SIG-M5 (cell line): ENCODE results near the gene TSEN54.

Source experiments
- DNase-seq: peaks from one replicate; lab custom pipeline; 2025; lab: John Stamatoyannopoulos, UW

TSEN54 gene

DNA sequence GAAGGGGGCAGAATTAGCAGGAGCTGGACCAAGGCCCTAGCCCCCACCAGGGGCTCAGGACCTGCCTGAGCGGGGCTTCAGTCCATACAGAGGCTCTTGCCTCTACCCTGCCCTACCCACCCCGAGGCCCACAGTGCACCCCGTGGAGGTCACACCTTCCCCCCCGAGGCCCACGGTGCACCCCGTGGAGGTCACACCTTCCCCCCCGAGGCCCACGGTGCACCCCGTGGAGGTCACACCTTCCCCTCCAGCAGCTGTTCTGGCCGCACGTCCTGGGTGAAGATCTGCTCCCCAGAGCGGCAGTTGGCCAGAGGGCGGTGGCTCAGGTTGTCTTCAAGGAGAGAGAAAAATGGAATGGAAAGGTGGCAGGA lies 12.4 kb upstream of the TSEN54 start:
- DNase-seq: no peak

DNA sequence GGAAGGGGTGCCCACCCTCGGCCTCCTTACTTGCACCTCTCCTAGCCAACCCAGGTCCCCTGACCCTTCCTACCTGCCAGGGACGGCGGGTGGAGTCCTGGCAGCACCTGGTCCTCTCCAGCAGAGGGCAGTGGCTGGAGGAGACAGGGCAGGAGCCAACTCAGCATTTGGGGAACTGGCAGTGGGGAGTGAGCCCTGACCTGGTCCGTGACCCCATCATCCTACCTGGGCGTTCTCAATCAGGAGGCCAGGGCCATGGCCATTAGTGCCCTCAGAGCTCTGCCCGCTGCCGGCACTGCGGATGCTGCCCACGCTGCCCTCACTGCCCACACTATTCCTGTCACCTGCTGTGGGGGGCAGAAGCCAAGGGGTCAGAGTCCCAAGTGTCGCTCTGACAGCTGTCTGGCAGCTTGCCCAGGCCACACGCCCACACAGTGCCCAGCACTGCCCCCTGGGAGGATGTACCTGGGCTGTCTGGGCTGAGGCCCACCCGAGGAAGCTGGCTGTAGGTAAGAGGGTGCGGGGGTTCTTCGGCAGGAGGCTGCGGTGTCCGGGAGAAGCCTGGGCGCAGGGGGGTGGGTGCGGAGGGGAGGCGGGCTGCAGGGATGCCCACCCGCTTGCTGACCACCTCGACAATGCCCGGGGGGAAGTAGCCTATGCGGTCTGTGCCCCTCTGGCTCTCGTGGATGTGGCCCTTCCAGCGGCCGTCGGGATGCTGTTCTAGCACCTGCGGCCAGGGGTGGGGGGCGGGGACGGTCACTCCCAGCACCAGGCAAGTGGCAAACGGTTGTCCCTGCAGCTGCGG lies 11.8 kb upstream of the TSEN54 start:
- DNase-seq: no peak

DNA sequence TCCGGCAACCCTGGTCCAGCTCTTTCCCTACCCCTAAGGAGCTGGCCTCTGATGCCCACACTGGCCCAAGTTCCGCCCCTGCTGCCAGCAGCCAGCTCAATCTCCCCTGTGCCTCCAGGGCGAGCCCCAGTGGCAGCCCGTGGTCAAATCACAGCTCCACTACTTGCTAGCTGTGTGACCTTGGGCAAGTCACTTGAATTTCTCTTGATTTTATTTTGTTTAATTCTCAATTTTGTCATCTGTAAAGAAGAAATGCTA lies 11.2 kb upstream of the TSEN54 start:
- no peak for DNase-seq

DNA sequence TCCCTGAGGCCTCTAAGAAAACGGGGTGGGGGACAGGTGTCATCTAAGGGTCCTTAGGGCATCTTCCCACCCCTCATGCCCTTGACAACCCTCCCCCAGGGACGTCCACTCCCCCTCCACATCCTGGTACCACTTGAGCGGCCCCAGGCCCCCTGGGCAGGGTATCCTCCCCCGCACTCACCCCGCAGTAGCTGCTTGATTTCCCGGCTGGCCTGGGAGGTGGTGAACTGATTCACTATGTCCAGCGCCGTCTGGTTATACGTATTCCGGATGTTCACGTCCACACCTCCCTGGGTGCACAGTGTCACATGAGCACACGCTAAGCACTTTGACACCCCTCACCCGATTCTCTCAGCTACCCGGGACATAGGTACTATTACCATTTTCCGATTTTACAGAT lies 10.7 kb upstream of the TSEN54 start:
- DNase-seq: no peak

DNA sequence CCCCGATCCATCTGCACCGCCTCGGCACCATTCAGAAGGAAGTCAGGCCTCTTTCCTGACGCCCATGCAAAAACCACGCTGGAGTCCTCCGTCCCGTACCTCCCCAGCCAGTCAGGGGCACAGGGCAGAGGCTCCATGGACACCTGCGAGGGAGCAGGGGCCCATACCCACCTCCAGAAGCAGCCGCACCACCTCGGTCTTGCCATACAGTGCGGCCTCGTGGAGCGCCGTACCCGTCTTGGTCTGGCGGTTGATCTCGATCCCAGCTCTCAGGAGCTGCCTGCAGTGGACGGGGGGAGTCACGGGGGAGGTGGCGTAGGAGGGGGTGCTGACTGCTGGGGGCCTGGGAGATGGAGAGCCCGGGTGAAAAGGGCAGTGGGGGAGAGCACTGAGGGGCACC lies 10.2 kb upstream of the TSEN54 start:
- DNase-seq: no peak

DNA sequence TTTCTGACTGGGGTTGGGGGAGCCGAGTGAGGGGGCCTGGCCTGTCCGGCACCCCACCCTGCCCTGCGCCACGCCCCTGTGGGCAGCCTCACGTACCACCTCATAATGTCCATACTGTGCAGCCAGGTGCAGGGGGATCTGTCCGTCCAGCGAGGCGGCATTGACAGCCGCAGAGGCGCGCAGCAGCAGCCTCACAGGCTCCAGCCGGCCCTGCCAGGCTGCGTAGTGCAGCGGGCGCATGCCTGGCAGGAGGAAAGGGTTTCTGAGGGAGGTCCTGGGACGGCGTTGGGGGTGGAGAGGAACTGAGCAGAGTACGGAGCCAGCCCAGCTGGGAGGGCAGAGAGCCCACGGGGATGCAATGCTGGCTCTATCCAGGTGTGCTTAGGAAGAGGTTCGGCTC lies 9.4 kb upstream of the TSEN54 start:
- DNase-seq: no peak

DNA sequence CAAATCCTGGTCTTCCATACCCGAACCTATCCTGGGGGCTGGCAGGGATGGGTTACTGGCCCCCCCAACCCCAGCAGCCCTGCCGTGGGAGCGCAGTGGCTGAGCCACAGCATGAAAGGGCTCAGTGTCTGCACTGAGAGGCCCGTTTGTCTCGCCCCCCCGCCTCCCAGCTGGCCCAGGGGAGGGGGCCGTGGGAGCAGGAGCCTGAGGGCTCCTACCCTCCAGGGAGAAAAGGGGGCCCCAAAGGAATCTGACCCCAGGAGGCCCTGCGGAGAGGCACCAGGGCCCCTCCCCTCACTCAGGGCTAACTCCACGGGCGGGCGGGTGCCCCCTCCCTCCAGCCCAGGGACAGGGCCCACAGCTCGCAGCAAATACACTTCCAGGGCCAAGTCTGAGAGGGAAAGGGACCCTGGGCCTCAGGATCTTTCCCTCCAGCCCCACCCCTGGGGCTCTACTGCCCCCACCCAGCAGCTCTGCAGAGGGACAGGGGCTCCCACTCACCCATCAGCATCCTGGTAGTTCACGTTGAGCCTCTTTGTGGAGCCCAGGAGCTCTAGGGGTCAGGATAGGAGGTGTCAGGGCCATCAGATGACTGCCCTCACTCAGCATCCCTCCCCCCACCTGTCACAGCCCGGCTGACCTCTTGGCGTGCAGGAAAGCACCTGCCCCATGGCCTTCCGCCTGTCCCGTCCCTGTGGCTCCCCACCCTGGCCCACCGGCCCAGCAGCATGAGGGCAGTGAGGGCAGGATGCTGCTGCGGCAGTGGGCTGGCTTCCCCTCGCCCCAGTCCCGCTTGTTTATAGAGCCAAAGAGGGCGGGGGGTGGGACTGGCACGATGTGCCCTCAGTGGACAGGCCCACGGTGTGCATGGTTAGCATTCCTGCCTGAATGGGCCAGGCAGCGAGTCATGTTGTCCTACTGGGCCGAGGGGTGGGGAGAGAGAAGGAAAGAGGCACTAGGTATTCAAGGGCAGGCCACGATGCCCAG lies 8.3 kb upstream of the TSEN54 start:
- no peak for DNase-seq

DNA sequence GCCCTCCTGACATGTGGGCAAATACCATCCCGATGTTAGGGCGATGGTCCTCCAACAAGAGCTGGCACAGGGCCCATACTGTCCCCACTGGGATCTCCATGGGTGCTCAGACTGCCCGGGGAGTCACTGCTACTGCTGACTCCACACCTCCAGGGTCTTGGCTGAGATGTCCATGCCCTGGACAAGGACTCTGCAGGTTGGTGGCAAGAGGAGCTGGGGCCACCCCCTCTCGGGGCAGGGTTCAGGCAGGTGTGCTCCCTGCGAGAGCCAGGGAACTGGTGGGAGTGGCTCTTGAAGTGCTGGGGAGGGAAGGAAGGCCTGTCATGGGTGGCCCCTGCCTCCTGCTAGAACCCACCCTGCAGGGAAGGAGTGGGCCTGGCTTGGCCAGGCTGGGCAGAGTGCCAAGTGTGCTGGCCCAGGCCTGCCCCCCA lies 7.4 kb upstream of the TSEN54 start:
- DNase-seq: no peak

DNA sequence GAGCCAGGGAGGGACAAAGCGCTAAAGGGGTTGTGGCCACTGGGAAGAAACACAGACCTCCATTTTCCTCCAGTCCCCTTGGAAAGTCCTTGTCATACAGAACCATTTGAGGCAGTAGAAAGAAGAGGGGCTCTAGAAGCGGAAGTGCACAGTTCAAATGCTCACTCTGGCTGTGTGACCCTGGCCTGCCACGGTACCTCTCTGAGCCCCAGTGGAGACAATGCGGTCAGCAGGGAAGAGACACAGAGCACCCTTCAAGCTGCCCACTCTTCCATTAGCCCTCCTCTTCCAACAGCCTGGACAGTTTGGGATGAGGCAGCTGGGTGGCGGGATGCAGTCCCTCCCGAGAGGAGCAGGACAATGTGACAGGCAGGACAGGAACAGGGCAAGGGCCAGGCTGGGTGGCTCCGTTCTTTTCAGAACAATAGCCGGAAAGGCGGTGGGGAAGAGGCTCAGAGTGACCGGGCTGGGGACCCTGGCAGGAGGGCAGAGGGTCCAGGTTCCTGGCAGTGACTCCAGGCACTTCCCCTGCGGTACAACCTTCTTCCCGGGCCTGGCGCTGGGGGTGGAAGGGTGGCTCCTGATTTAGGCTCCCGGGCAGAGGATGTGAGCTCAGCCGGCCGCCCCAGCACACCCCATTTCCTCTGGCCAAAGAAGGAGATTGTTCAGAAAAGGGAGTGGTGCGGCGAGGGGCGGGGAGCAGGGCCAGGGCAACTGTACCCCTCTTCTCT lies 6.6 kb upstream of the TSEN54 start:
- no peak for DNase-seq

DNA sequence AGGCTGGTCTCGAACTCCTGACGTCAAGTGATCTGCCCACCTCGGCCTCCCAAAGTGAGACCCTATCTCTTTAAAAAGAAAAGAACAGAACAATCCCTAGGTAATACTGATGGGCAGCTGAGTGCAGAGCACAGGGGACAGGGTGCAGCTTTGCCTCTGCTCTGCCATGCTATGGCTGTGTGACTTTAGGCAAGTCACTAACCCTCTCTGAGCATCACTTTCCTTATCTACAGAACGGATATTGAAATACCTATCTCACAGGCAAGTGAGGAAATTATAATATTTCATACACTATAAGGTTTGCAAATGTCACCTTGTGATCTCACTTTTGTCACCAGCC lies 5.1 kb upstream of the TSEN54 start:
- DNase-seq: no peak

DNA sequence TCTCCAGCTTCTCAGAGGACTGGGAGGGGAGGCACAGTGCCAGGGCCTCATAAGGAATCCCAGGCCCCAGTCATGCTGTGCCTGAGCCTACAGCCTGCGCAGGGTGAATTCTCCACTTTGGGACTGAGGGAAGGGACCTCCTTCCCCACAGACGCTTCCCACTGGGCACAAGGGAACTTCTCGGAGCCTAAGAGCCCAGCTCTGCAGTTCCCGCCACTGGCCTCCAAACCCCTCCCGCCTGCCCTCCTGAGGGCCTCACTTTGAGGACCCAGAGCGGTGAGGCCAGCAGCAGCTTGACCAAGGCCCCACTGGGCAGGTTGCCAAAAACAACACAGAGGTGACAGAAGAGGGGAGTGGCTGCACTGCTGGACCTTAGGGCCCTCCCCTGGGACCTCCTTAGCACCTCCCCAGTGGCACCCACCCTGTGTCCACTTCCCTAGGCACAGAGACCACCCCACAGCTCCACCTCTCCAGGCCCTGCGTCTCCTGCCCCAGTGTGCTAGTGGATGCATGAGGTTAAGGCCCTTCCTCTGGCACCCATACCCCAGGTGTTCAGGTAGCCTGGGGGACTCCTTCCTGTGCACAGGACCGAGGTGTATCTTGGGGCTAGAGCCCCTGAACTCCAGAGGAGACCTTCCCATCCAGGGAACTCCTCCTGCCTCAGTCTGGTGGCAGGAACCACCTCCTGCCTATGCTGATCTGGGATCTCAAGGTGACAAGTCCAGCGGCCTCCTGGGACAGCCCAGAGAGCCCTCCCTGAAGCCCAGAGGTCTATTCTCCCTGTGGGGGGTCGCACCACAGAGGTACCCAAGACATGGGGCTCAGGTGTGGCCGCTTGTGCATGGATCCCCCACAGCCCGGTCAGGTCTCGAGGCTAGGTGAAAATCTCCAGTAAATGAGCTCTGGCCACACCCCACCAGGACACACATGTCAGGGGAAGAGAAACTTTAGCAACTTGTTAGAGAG lies 4.4 kb upstream of the TSEN54 start:
- DNase-seq: no peak

DNA sequence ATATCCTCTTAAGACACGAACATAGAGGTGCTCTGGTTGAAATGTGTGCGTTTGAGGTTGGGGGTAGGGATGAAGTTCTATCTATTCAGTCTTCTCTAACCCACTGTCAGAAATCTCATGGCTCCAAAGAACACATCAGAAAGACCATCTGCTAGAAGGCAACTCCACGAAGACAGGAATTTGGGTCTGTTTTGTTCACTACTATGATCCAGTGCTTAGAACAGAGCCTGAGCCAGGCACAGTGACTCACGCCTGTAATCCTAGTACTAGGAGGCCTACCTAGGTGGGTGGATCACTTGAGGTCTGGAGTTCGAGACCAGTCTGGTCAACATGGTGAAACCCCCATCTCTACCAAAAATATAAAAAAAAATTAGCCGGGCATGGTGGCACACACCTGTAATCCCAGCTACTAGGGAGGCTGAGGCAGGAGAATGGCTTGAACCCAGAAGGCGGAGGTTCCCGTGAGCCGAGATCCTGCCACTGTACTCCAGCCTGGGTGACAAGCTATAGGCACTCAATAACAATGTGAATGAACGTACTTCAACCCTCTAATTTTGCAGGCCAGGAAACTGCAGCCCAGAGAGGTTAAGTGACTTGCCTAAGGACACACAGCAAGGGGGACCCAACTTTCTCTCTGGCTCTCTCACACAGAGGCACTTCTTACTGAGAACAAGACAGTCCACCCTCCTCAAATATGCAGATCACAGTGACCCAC lies 3.2 kb upstream of the TSEN54 start:
- no peak for DNase-seq

DNA sequence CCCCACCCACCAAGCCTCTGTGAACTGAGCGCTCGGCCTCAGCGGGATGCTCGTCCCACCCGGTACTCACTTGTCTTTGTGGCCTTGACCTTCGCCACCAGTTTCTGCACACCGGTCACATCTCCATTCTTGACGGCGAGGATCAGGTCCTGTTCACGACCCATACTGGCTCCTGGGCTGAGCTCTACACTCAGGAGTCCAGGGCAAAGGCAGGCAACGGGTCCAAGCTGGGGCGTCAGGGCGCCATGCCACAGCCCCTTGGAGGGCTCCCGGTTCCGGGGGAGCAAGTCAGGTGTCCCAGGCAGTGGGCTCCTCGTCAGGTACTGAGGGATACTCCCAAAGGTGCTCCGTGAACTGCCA lies 2.7 kb upstream of the TSEN54 start:
- no peak for DNase-seq

DNA sequence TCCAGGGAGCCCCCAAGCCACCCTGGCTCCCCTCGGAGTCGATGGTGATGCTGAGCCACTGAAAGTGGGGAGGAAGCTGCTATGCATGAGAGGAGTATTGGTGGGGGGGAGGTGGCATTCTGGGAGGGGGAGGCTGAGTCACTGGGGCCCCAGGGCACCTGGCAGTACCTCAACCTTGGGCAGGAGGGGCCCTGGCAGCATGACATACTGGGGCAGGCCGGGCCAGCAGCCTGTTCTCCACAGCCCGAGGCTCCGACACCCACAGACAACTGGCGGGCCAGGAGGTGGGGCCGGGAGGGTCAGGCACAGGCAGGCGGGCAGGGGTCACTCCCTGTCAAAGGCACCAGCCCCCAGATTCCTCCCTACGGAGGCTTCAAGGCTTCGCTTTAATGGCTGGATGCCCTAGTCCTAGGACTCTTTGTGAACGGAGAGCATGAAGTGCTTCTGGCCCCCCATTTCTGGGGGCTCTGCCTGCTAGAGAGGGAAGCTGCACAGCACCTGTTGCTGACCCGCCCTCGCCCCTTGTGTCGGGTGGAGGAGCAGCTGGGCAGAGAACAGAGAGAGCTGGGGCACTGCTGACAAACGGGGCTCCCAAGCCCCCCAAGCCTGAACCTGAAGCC lies 1.9 kb upstream of the TSEN54 start:
- no peak for DNase-seq

DNA sequence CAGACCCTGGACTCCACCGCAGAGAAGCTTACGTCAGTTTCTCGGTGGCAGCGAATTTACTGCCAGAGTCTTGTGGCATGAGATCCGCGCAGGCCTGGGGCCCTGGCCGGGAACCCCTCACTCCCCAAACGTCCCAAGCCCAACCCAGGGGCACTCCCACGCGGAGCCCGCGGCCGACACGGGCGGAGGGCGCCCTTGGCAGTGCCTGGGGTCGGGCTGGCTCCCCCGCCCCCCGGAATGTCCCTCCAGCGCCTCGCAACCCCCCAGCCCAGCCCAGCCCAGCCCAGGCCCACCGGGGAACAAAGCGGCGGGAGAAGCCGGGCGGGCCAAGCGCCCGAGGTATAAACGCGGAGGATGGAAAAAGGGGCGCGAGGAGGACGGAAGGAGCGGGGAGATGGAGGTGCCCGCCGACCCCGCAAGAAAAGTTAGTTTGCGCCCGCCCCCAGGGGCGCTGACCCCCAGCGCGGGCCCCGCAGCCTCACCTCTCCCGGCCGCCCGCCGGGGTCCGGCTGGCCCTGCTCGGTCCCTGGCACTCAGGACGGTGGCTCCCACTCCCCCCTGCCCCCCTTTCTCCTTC lies 1.3 kb upstream of the TSEN54 start:
- no peak for DNase-seq

DNA sequence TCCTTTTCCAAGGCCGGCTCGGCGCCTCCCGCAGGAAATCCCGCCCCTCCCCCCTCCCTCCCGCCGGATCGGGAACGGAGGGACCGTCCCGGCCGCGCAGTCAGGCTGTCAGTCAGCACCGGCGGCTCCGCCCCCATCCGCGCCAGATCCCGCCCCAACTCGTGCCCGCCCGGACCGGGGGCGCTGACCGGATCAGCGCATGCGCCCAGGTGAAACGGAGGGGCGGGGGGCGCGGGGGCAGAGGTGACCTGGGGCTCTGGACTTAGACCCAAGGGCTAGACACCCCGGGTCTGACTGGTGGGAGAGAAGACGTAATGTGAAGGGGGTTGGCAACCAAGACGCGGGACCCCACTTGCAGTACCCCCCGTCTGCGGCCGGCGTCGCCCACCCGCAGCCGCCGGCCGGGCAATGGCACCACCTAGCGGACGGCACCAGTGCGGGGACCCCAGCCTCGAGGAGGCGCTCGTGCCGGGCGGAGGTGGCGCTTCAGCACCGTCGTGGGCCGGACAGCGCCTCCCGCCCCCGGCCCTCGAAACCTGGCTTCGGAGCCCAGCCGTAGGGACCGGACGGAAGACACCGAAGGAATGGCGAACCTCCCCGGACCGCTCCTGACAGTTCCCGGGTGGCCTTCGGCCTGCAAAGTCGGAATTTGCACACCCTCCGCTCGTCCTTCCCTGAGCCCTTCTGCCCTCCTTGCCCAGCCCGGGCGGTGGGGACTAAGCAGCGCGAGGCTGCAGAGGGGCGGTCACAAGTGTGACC lies 653 bp upstream of the TSEN54 start, which contains the start of gene CASKIN2:
Gene CASKIN2, minus strand, starts transcription at position 42 of the 759 bp plus-strand sequence. CDS start 1,733 bp downstream, outside the sequence.
- no peak for DNase-seq

DNA sequence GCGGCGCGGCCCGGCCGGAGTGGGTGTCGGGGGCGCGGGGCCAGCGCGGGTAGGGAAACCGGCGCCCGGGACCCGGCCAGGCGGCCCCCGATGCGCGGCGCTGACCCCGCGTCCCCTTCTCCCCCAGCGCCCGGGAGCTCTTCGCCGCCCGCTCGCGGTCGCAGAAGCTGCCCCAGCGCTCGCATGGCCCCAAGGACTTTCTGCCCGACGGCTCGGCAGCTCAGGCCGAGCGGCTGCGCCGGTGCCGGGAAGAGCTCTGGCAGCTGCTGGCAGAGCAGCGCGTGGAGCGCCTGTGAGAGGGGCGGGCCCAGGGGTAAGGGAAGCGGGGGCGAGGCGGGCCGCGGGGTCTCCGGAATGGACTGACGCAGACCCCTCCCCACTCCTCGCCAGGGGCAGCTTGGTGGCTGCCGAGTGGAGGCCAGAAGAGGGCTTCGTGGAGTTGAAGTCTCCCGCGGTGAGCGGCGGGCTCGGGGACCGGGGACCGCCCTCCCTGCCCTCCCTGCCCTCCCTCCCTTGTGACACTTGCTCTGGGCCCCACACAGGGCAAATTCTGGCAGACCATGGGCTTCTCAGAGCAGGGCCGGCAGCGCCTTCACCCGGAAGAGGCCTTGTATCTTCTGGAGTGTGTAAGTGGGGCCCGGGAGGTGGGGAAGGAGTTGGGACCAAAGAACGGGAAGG lies 430 bp downstream of the TSEN54 start:
- DNase-seq: no peak

DNA sequence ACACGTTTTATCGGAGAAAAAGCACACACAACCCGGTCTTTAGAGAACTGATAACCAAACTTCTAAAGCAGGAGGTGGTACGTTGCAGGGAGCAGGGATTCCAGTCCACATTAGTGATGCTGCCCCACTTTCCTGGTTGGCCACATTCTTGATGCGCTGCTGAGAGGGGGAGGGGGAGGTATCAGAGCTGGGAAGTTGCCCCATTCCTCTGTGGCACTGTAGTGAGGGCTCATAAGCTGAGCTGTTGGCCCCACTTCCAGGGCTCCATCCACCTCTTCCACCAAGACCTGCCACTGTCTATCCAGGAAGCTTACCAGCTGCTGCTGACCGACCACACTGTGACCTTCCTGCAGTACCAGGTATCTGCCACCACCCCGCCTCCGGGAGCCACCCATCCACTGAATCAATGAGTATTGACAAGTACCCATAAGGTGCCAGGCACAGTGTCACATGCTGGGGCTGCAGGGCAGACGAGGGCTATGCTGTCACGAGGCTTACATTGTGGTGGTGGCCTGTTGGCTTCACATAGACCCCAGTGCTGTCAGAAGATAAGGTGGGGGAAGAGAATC lies 1.1 kb downstream of the TSEN54 start:
- no peak for DNase-seq
